GM23248 (cell line): ENCODE data around the gene ERI2.

Experiments
- EZH2 ChIP-seq: fragments of 200-600 bp; sonication (generic); IDR thresholded peaks from 2 replicates; pipeline ENCODE4 v1.6.1; 2018; ENCODE audit warnings: antibody characterized with exemption, mild to moderate bottlenecking; ENCODE audit not compliant: insufficient read depth, poor library complexity, severe bottlenecking
- EZH2phosphoT487 ChIP-seq: fragments of 200-600 bp; sonication (generic); IDR thresholded peaks from 2 replicates; pipeline ENCODE4 v1.6.1; 2018; ENCODE audit warnings: antibody characterized with exemption, moderate library complexity, mild to moderate bottlenecking, low read depth; ENCODE audit not compliant: insufficient read depth

GRCh38 chr16:20821682-20822081, 15.4 kb upstream of the ERI2 start:
- no peak for TF ChIP-seq EZH2
- TF ChIP-seq EZH2phosphoT487 = no peak
